HepG2 (cell line): ENCODE results near the gene FOXN3. TPM values are rescaled to one million over a fixed set of nuclear protein-coding genes. Genes with fewer than 3 reads are reported as not detected.
A peak's percentile ranks its signal among the peaks of the same experiment; 100 is the strongest.

Experiments used
- ATAC-seq: fragments of 200-7000 bp; cut with Tn5 transposase; 3 replicates; pipeline ENCODE4 v1.9.1; 2020; ENCODE audit warnings: mild to moderate bottlenecking, moderate library complexity
- BruUV-seq: library from RNA; stranded (reverse); fragments of 400-500 nt; replicated peaks from 2 replicates; lab custom pipeline; 2021; lab: Mats Ljungman, UMichigan
- CTCF ChIA-PET: fragments of 300-600 bp; formaldehyde crosslinking; extraction: SDS; loops from one replicate; lab custom pipeline; 2021; ENCODE audit warnings: low total read pairs, inconsistent platforms, low intra/inter-chr PET ratio; lab: Yijun Ruan, JAX
- POLR2A ChIA-PET: fragments of 350-600 bp; sonication (Branson Sonifier 250); formaldehyde crosslinking; loops from one replicate; lab custom pipeline; 2020; ENCODE audit warnings: antibody characterized with exemption, inconsistent platforms; lab: Yijun Ruan, JAX
- DNase-seq: peaks from one replicate; pipeline ENCODE4 v3.0.0-alpha.2; 2015; ENCODE audit warnings: low spot score
- FAIRE-seq: peaks from 3 replicates; lab custom pipeline; 2011; peaks lifted over from hg19 to GRCh38; lab: Jason Lieb, UNC
- H2AFZ ChIP-seq: one replicate; pipeline ENCODE4 v1.6.1; 2011; ENCODE audit warnings: low read length, inconsistent platforms
- H3K27ac ChIP-seq: fragments of 300-600 bp; 3 replicates; pipeline ENCODE4 v1.8.0; 2011; ENCODE audit warnings: mixed run types, mild to moderate bottlenecking, mixed read lengths, low read length, inconsistent platforms; ENCODE audit not compliant: insufficient read depth; ENCODE audit errors: extremely low read length
- H3K27me3 ChIP-seq, 2 experiments: fragments of 200-600 bp in 1 of 2; 2 replicates in 1 of 2; 3 replicates in 1 of 2; pipeline versions ENCODE4 v1.6.0 to v1.8.0; 2011; ENCODE audit warnings: low read length in 2 of 2, mild to moderate bottlenecking in 2 of 2, moderate library complexity in 2 of 2, inconsistent platforms in 1 of 2; ENCODE audit not compliant: insufficient read depth in 2 of 2, control insufficient read depth in 1 of 2
- H3K36me3 ChIP-seq, 2 experiments: fragments of 200-600 bp in 1 of 2; replicated peaks in 1 of 2; 2 replicates in 1 of 2; 3 replicates in 1 of 2; pipeline versions ENCODE4 v1.5.1 to v1.8.0; 2011; ENCODE audit warnings: low read length in 2 of 2, inconsistent platforms in 1 of 2; ENCODE audit not compliant: insufficient read depth in 2 of 2, control insufficient read depth in 1 of 2
- H3K4me1 ChIP-seq: 2 replicates; pipeline ENCODE4 v1.5.1; 2012; ENCODE audit warnings: low read length, inconsistent platforms; ENCODE audit not compliant: insufficient read depth
- H3K4me2 ChIP-seq: 2 replicates; pipeline ENCODE4 v1.6.0; 2011; ENCODE audit warnings: low read depth, low read length, inconsistent platforms
- H3K4me3 ChIP-seq, 3 experiments: fragments of 200-600 bp in 1 of 3; sonication (generic), shearing (Covaris generic) in 1 of 3; replicated peaks in 1 of 3; 2 replicates each; pipeline ENCODE4 v1.5.1; 2011 to 2016; ENCODE audit warnings: low read length in 3 of 3, inconsistent platforms in 2 of 3, low read depth in 2 of 3, mild to moderate bottlenecking in 2 of 3, control low read depth in 1 of 3, mixed read lengths in 1 of 3; ENCODE audit not compliant: insufficient read depth in 1 of 3
- H3K79me2 ChIP-seq: one replicate; pipeline ENCODE4 v1.6.1; 2011; ENCODE audit warnings: low read length, inconsistent platforms; ENCODE audit not compliant: insufficient read depth
- H3K9ac ChIP-seq: 2 replicates; pipeline ENCODE4 v1.6.0; 2011; ENCODE audit warnings: mild to moderate bottlenecking, low read depth, low read length, inconsistent platforms; ENCODE audit not compliant: insufficient read depth
- H3K9me3 ChIP-seq: 2 replicates; pipeline ENCODE4 v1.5.1; 2012; ENCODE audit warnings: mild to moderate bottlenecking, low read length
- H4K20me1 ChIP-seq: 2 replicates; pipeline ENCODE4 v1.6.0; 2011; ENCODE audit warnings: inconsistent platforms, mild to moderate bottlenecking, low read length, moderate library complexity; ENCODE audit not compliant: insufficient read depth
- AGO2 ChIP-seq: fragments of 200-400 bp; formaldehyde crosslinking; optimal IDR thresholded peaks from 2 replicates; pipeline ENCODE3; 2017; ENCODE audit warnings: mild to moderate bottlenecking, low read depth, low read length, moderate library complexity
- FOXM1 ChIP-seq: sonication (generic); formaldehyde crosslinking; IDR thresholded peaks from 2 replicates; pipeline ENCODE4 v1.5.0; 2020; ENCODE audit warnings: missing genetic modification reagents
- HINFP ChIP-seq: sonication (generic); formaldehyde crosslinking; IDR thresholded peaks from 2 replicates; pipeline ENCODE4 v1.4.0; 2020; ENCODE audit warnings: low read depth, mild to moderate bottlenecking, missing genetic modification reagents
- MED13 ChIP-seq: sonication (generic); formaldehyde crosslinking; IDR thresholded peaks from 2 replicates; pipeline ENCODE4 v1.5.0; 2020; ENCODE audit warnings: missing genetic modification reagents
- ONECUT2 ChIP-seq: sonication (generic); formaldehyde crosslinking; IDR thresholded peaks from 2 replicates; pipeline ENCODE4 v1.4.0; 2020; ENCODE audit warnings: missing genetic modification reagents
- PRDM4 ChIP-seq: sonication (generic); formaldehyde crosslinking; IDR thresholded peaks from 2 replicates; pipeline ENCODE4 v1.9.0; 2021; ENCODE audit warnings: missing genetic modification reagents, borderline replicate concordance
- SETDB1 ChIP-seq: sonication (generic); formaldehyde crosslinking; IDR thresholded peaks from 2 replicates; pipeline ENCODE4 v1.5.1; 2020; ENCODE audit warnings: missing genetic modification reagents, mild to moderate bottlenecking, borderline replicate concordance
- ZFP37 ChIP-seq: sonication (generic); formaldehyde crosslinking; IDR thresholded peaks from 2 replicates; pipeline ENCODE4 v1.4.0; 2020; ENCODE audit warnings: missing genetic modification reagents, borderline replicate concordance
- ZNF337 ChIP-seq: sonication (generic); formaldehyde crosslinking; IDR thresholded peaks from 2 replicates; pipeline ENCODE4 v1.5.1; 2020; ENCODE audit warnings: missing genetic modification reagents, low read depth, mild to moderate bottlenecking, borderline replicate concordance
- ZNF451 ChIP-seq: sonication (generic); formaldehyde crosslinking; IDR thresholded peaks from 2 replicates; pipeline ENCODE4 v1.5.0; 2020; ENCODE audit warnings: mild to moderate bottlenecking, missing genetic modification reagents
- ZNF724P ChIP-seq: sonication (generic); formaldehyde crosslinking; IDR thresholded peaks from 2 replicates; pipeline ENCODE4 v1.8.0; 2022; ENCODE audit warnings: missing genetic modification reagents, borderline replicate concordance
- WGBS: methylation state at CpG from one replicate; pipeline ENCODE4 v1.1.6; 2017; ENCODE audit warnings: low lambda C conversion rate; 5-methylcytosine and 5-hydroxymethylcytosine counted together
- in situ Hi-C: cut with HindIII; loops from 2 replicates; pipeline ENCODE4 v1.10.0; 2017; ENCODE audit warnings: low pct_unique_long_range_greater_than_20kb; ENCODE audit not compliant: extremely low pct_ligation_motif_present
- intact Hi-C: fragments of 100-400 bp; cut with micrococcal nuclease; formaldehyde crosslinking; loops from one replicate; pipeline ENCODE4 v1.10.0; 2022; ENCODE audit not compliant: unreplicated experiment
- polyA plus RNA-seq, 8 experiments: library from polyadenylated mRNA; depleted of rRNA in 3 of 8; stranded (reverse) in 7 of 8; unstranded in 1 of 8; fragments of >200 nt; fragmentation: Illumina TruSeq in 4 of 8; extraction: Trizol in 4 of 8; gene quantifications; 2 replicates each; pipeline versions ENCODE4 v1.2.1 to v1.2.3, GENCODE V29; 2011 to 2016; ENCODE audit warnings: low read depth in 4 of 8, missing spikeins in 1 of 8, mixed read lengths in 1 of 8; ENCODE audit not compliant: insufficient read depth in 1 of 8
- total RNA-seq, 5 experiments: library from RNA; depleted of rRNA; stranded (reverse); fragments of >200 nt; fragmentation: Illumina TruSeq; extraction: Trizol; gene quantifications; 2 replicates each; pipeline ENCODE4 v1.2.3, GENCODE V29; 2016; ENCODE audit warnings: low read depth in 1 of 5
- TF ChIP-seq, protein P1 (sequence below): IDR thresholded peaks from 2 replicates; pipeline ENCODE4 v1.6.1; 2012; ENCODE audit warnings: low read depth, low read length, improper control_type of control experiment
- TF ChIP-seq, protein P2 (sequence below): sonication (generic); formaldehyde crosslinking; IDR thresholded peaks from 2 replicates; pipeline ENCODE4 v1.4.0; 2020; ENCODE audit warnings: missing genetic modification reagents, borderline replicate concordance

FOXN3 gene
- total and polyA plus RNA-seq, 2 of the 13 experiments (the other 11 are each of a cell fraction or from before 2014, with no cell fraction given) = 32.4 to 70.2 TPM

- no peak for TF ChIP-seq MED13 (CRISPR knock-in tag)
- no peak for TF ChIP-seq SETDB1 (CRISPR knock-in tag)
- TF ChIP-seq ZNF724P (CRISPR knock-in tag) = no peak
Observed at GRCh38 chr14:89206389-89207031, 210.5 kb downstream of the FOXN3 start (continued).

- H3K4me2 ChIP-seq = no peak overlapping the region
- H3K27ac ChIP-seq = no peak overlapping the region
- H3K4me1 ChIP-seq = no peaks in the 10 kb centered on the region
- intact Hi-C loops = no loop called here
- no peaks in the 10 kb centered on the region for H3K27me3 ChIP-seq
- H3K9ac ChIP-seq = no peak overlapping the region
- in situ Hi-C loops = no loop called here
- BruUV-seq = no TSS peak
- peaks cover 6% of the 10 kb centered on the region for H3K79me2 ChIP-seq
- FAIRE-seq = no peak
- ChIA-PET POLR2A (no interaction called here), CTCF (no interaction called here)
- H4K20me1 ChIP-seq = peaks cover 39% of the 10 kb centered on the region; the same call in 1 of the 2 replicates
- peaks cover 9 to 24% of the 10 kb centered on the region in 2 experiments; a peak in 4 of 5 replicates for H3K36me3 ChIP-seq
- no peak overlapping the region for H3K4me3 ChIP-seq
- no peak for DNase-seq
- no peak for ATAC-seq
- WGBS = 98% methylated on average over 18 of the region's 18 CpGs
- H3K9me3 ChIP-seq = no peaks in the 10 kb centered on the region
- H2AFZ ChIP-seq = no peak overlapping the region
- TF ChIP-seq ZFP37 (CRISPR knock-in tag) = no peak
- no peak for TF ChIP-seq ONECUT2 (CRISPR knock-in tag)
- TF ChIP-seq, protein P1, sequence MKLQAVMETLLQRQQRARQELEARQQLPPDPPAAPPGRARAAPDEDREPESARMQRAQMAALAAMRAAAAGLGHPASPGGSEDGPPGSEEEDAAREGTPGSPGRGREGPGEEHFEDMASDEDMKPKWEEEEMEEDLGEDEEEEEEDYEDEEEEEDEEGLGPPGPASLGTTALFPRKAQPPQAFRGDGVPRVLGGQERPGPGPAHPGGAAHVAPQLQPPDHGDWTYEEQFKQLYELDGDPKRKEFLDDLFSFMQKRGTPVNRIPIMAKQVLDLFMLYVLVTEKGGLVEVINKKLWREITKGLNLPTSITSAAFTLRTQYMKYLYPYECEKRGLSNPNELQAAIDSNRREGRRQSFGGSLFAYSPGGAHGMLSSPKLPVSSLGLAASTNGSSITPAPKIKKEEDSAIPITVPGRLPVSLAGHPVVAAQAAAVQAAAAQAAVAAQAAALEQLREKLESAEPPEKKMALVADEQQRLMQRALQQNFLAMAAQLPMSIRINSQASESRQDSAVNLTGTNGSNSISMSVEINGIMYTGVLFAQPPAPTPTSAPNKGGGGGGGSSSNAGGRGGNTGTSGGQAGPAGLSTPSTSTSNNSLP = no peak
- no peak for TF ChIP-seq ZNF337
- TF ChIP-seq FOXM1 (CRISPR knock-in tag) = no peak
- TF ChIP-seq PRDM4 (CRISPR knock-in tag) = no peak
- peak; percentile 26 for TF ChIP-seq AGO2
- TF ChIP-seq ZNF451 = no peak
- TF ChIP-seq HINFP (CRISPR knock-in tag) = no peak
- TF ChIP-seq, protein P2, sequence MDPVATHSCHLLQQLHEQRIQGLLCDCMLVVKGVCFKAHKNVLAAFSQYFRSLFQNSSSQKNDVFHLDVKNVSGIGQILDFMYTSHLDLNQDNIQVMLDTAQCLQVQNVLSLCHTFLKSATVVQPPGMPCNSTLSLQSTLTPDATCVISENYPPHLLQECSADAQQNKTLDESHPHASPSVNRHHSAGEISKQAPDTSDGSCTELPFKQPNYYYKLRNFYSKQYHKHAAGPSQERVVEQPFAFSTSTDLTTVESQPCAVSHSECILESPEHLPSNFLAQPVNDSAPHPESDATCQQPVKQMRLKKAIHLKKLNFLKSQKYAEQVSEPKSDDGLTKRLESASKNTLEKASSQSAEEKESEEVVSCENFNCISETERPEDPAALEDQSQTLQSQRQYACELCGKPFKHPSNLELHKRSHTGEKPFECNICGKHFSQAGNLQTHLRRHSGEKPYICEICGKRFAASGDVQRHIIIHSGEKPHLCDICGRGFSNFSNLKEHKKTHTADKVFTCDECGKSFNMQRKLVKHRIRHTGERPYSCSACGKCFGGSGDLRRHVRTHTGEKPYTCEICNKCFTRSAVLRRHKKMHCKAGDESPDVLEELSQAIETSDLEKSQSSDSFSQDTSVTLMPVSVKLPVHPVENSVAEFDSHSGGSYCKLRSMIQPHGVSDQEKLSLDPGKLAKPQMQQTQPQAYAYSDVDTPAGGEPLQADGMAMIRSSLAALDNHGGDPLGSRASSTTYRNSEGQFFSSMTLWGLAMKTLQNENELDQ (CRISPR knock-in tag) = no peak
Observed at GRCh38 chr14:89205137-89205740, 211.8 kb downstream of the FOXN3 start.
